Glutamatergic neuron (in vitro differentiated cells): ENCODE measurements around the gene CDC42SE2. TPM values are rescaled to one million over a fixed set of nuclear protein-coding genes. Genes with fewer than 3 reads are reported as not detected.

ENCODE experiments used
- DNase-seq: peaks from one replicate; pipeline ENCODE4 v3.0.0; 2022
- H3K27ac Mint-ChIP-seq: one replicate; pipeline ENCODE4 v1.8.0; 2020; ENCODE audit warnings: mild to moderate bottlenecking, mixed read lengths, inconsistent platforms; ENCODE audit not compliant: unreplicated experiment
- H3K27me3 Mint-ChIP-seq: one replicate; pipeline ENCODE4 v1.8.0; 2020; ENCODE audit warnings: mild to moderate bottlenecking, moderate library complexity, mixed read lengths, inconsistent platforms; ENCODE audit not compliant: unreplicated experiment
- H3K36me3 Mint-ChIP-seq: one replicate; pipeline ENCODE4 v1.8.0; 2020; ENCODE audit warnings: mild to moderate bottlenecking, mixed read lengths, inconsistent platforms; ENCODE audit not compliant: unreplicated experiment
- H3K4me1 Mint-ChIP-seq: one replicate; pipeline ENCODE4 v1.8.0; 2020; ENCODE audit warnings: mild to moderate bottlenecking, low read depth, mixed read lengths, inconsistent platforms; ENCODE audit not compliant: unreplicated experiment
- H3K4me3 Mint-ChIP-seq: one replicate; pipeline ENCODE4 v1.8.0; 2020; ENCODE audit warnings: mild to moderate bottlenecking, mixed read lengths, inconsistent platforms; ENCODE audit not compliant: unreplicated experiment
- H3K9me3 Mint-ChIP-seq: one replicate; pipeline ENCODE4 v1.8.0; 2020; ENCODE audit warnings: mild to moderate bottlenecking, moderate library complexity, mixed read lengths, inconsistent platforms; ENCODE audit not compliant: unreplicated experiment
- CTCF ChIP-seq: fragments of 200-600 bp; sonication (generic); IDR thresholded peaks from one replicate; pipeline ENCODE4 v1.5.0; 2021; ENCODE audit not compliant: partially characterized antibody, unreplicated experiment
- total RNA-seq: library from RNA; stranded (reverse); fragmentation: NEBNext Ultra II Directional; extraction: Animal tissue kit (Norgen Biotek cat#: 25700); gene quantifications from one replicate; pipeline ENCODE4 v1.2.1, GENCODE V29; 2021; ENCODE audit not compliant: unreplicated experiment

CDC42SE2 gene
- total RNA-seq, 1 donor from 2014 or later, result 15.5 TPM

GRCh38 chr5:131262953-131263541 lies 806 bp upstream of the CDC42SE2 start:
- Mint-ChIP-seq H3K9me3 (peaks cover 5% of the 10 kb centered on the region), H3K4me3 (peak overlapping the region; percentile 77), H3K36me3 (no peaks in the 10 kb centered on the region), H3K27ac (peak overlapping the region; percentile 52), H3K27me3 (no peaks in the 10 kb centered on the region), H3K4me1 (peaks cover 7% of the 10 kb centered on the region)
- DNase-seq, result no peak
- no peak for TF ChIP-seq CTCF

DNA sequence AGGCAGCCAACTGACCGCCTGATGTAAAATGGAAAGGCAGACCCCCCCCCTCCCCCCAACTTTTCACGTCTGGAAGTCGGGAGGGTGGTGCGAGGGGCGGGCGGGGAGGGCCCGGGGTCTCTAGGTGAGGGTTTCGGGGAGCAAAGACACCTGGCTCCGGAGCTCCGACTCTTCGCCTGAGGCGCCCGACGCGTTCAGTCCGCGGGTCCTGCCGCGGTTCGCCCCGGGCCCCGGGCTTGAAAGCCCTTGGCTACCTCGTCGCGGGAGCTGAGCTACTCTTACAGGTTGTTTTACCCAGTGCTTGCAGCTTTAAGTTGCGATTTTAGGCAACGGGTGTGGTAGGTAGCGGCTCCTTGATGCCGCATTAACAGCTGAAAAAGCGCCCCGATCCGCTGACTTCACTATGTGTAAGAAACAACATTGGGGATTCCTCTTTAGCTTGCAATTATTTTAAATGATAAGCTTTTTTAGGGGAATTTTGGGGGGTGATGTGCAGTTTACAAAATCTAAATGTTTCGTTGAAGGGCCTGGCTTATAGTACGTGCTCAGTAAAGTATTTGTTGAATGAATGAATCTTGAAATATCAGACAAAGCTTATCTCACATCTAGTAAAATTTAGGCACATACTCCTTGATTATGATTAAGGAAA lies 722 bp downstream of the CDC42SE2 start:
- no peak for TF ChIP-seq CTCF

GRCh38 chr5:131265311-131265803 lies 1.5 kb downstream of the CDC42SE2 start:
- H3K4me1 Mint-ChIP-seq, result peaks cover 7% of the 10 kb centered on the region
- H3K9me3 Mint-ChIP-seq, result peaks cover 5% of the 10 kb centered on the region
- H3K36me3 Mint-ChIP-seq, result no peaks in the 10 kb centered on the region
- peak overlapping the region; percentile 89 for H3K4me3 Mint-ChIP-seq
- H3K27me3 Mint-ChIP-seq, result no peaks in the 10 kb centered on the region
- no peak overlapping the region for H3K27ac Mint-ChIP-seq
- peak; percentile 42 for TF ChIP-seq CTCF
- no peak for DNase-seq

More for the DNA sequence above, 722 bp downstream of the CDC42SE2 start:
- Mint-ChIP-seq H3K27ac (peak overlapping the region; percentile 93), H3K9me3 (peaks cover 5% of the 10 kb centered on the region), H3K4me1 (peaks cover 7% of the 10 kb centered on the region), H3K36me3 (no peaks in the 10 kb centered on the region), H3K4me3 (peak overlapping the region; percentile 89), H3K27me3 (no peaks in the 10 kb centered on the region)
- DNase-seq, result peak; percentile 38

DNA sequence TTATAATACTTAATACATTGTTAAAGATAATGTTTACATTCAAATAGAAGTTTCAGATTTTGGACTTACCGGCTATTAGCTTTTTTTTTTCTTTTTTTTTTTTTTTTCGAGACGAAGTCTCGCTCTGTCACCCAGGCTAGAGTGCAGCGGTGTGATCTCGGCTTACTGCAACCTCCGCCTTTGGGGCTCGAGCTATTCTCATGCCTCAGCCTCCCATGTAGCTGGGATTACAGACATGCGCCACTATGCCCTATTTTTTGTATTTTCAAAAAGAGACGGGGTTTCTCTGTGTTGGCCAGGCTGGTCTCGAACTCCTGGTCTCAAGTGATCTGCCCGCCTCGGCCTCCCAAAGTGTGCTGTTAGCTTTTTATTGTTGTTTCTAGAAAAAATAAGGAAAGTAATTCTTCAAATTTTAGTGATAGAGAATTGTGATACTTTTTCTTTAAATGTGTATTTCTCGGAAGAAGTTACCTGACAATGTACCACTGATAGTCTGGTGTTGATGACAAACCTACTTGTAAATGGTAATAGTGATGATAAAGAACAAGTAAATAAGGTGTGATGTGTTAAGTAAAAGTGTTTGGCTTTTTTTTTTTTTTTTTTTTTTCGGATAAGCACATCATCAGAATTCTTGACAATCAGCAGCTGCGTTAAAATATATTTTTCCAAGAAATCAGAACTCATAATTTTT lies 2.7 kb downstream of the CDC42SE2 start:
- Mint-ChIP-seq H3K9me3 (peaks cover 5% of the 10 kb centered on the region), H3K27ac (no peak overlapping the region), H3K27me3 (no peaks in the 10 kb centered on the region), H3K4me3 (no peak overlapping the region), H3K4me1 (peaks cover 8% of the 10 kb centered on the region), H3K36me3 (no peaks in the 10 kb centered on the region)
- no peak for TF ChIP-seq CTCF
- no peak for DNase-seq
